Tibial artery (tissue), 4 donors: ENCODE results near the gene TICAM2.

Experiments
- DNase-seq, 2 donors: peaks; one replicate each; pipeline ENCODE4 v3.0.0-alpha.2; 2019
- H3K27ac ChIP-seq, 2 donors: fragments of 200-600 bp; sonication (generic) in 1 of 2; 1 replicate in 1 of 2; 2 replicates in 1 of 2; pipeline ENCODE4 v1.5.1; 2018 to 2019; ENCODE audit warnings: mild to moderate bottlenecking in 1 of 2
- H3K27me3 ChIP-seq, 2 donors: fragments of 200-600 bp; sonication (generic) in 1 of 2; one replicate each; pipeline versions ENCODE4 v1.5.1 to v1.6.0; 2016 to 2019
- H3K36me3 ChIP-seq, 3 donors: fragments of 200-600 bp; sonication (generic) in 2 of 3; one replicate each; pipeline ENCODE4 v1.5.1; 2016 to 2019; ENCODE audit warnings: mild to moderate bottlenecking in 2 of 3
- H3K4me1 ChIP-seq, 4 donors: fragments of 200-600 bp; sonication (generic) in 2 of 4; 1 replicate in 3 of 4; 2 replicates in 1 of 4; pipeline ENCODE4 v1.5.1; 2016 to 2019
- H3K4me3 ChIP-seq, 2 donors: fragments of 200-600 bp; sonication (generic) in 1 of 2; 1 replicate in 1 of 2; 2 replicates in 1 of 2; pipeline ENCODE4 v1.5.1; 2018 to 2019; ENCODE audit warnings: mild to moderate bottlenecking in 2 of 2
- H3K9me3 ChIP-seq, 3 donors: fragments of 200-600 bp; sonication (generic) in 1 of 3; one replicate each; pipeline ENCODE4 v1.5.1; 2016 to 2019
- CTCF ChIP-seq, 2 experiments: fragments of 200-600 bp in 1 of 2; fragments of 450-650 bp in 1 of 2; IDR thresholded peaks; one replicate each; pipeline ENCODE4 v1.5.1; 2017 to 2019; ENCODE audit warnings: antibody characterized with exemption in 2 of 2, mild to moderate bottlenecking in 1 of 2, moderate library complexity in 1 of 2
- intact Hi-C: fragments of 100-400 bp; cut with DNase I; formaldehyde crosslinking; loops from one replicate; pipeline ENCODE4 v1.15.0; 2023; ENCODE audit warnings: low total_unique reads

TICAM2 gene

DNA sequence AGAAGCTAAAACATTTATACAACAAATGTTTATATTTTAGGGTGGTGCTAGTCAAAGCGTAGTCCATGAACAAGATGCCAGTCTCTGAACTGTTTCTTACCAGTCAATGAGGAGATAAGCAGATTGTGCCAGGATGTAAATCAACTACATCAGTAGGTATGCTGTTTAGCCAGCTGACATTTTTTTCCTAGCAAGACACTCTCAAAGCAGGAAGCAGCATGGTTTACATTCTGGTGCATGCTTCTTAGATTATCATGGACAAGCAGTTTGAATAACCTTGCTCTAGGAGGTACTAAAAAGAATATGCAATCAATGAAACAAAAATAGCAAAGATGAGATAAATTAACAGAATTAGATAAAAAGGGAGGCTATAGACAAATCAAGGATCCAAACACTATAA is 17.0 kb downstream of the TICAM2 start:
- DNase-seq = no peak
- Histone ChIP-seq H3K27ac (no peak overlapping the region), H3K27me3 (no peaks in the 10 kb centered on the region), H3K4me1 (no peaks in the 10 kb centered on the region), H3K9me3 (no peaks in the 10 kb centered on the region), H3K36me3 (peaks cover 0 to 4% (median 3%) of the 10 kb centered on the region in 3 donors), H3K4me3 (no peak overlapping the region)
- intact Hi-C loops = loop anchor here (5.0 kb wide), 1 partner anchor 278 kb away; no protein-coding TSS in a partner anchor
- no peak for TF ChIP-seq CTCF (IDR thresholded peaks at IDR 0.05)

GRCh38 chr5:115584501-115584900 is 17.8 kb downstream of the TICAM2 start:
- no peak overlapping the region for H3K4me3 ChIP-seq
- no peak overlapping the region for H3K27ac ChIP-seq
- no peaks in the 10 kb centered on the region for H3K27me3 ChIP-seq
- TF ChIP-seq CTCF (IDR thresholded peaks at IDR 0.05) = no peak
- peaks cover 0 to 4% (median 4%) of the 10 kb centered on the region in 3 donors for H3K36me3 ChIP-seq
- H3K4me1 ChIP-seq = no peaks in the 10 kb centered on the region
- no peaks in the 10 kb centered on the region for H3K9me3 ChIP-seq
- no peak for DNase-seq
- intact Hi-C loops = no loop called here

DNA sequence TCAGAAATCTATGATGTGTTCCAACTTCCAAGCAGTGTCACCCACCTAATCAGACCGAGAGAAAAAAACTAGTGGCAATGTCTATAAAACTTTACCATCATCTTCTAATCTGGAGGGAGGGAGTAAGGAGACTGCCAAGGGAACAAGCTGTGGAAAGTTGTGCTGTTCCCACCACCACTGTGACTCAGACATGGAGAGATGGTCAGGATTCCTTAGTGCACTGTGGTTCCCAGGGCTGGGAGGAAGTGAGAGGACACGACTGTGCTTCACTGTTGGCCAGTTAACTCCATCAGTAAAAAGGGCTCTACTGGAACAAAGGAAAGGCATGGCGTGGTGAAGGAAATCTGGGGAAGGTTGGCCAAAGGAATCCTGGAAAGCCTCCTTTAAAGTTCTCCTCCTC is 18.8 kb downstream of the TICAM2 start:
- no peak overlapping the region for H3K27ac ChIP-seq
- intact Hi-C loops = no loop called here

GRCh38 chr5:115580941-115581340 is 21.3 kb downstream of the TICAM2 start:
- H3K4me1 ChIP-seq = no peaks in the 10 kb centered on the region
- no peak overlapping the region for H3K4me3 ChIP-seq
- intact Hi-C loops = no loop called here
- H3K9me3 ChIP-seq = no peaks in the 10 kb centered on the region
- H3K27me3 ChIP-seq = no peaks in the 10 kb centered on the region
- no peak for DNase-seq
- no peak for TF ChIP-seq CTCF (IDR thresholded peaks at IDR 0.05)
- no peak overlapping the region for H3K27ac ChIP-seq
- peaks cover 0 to 4% (median 4%) of the 10 kb centered on the region in 3 donors for H3K36me3 ChIP-seq

More for the DNA sequence above, 18.8 kb downstream of the TICAM2 start:
- Histone ChIP-seq H3K36me3 (peaks cover 0 to 4% (median 4%) of the 10 kb centered on the region in 3 donors), H3K9me3 (no peaks in the 10 kb centered on the region), H3K4me1 (no peaks in the 10 kb centered on the region), H3K27me3 (no peaks in the 10 kb centered on the region), H3K4me3 (no peak overlapping the region)
- TF ChIP-seq CTCF (IDR thresholded peaks at IDR 0.05) = no peak
- DNase-seq = no peak

- intact Hi-C loops = no loop called here
- H3K27ac ChIP-seq = no peak overlapping the region
- H3K4me1 ChIP-seq = no peaks in the 10 kb centered on the region
- no peak for DNase-seq
- no peak for TF ChIP-seq CTCF (IDR thresholded peaks at IDR 0.05)
- H3K4me3 ChIP-seq = no peak overlapping the region
- no peaks in the 10 kb centered on the region for H3K27me3 ChIP-seq
- no peaks in the 10 kb centered on the region for H3K9me3 ChIP-seq
- H3K36me3 ChIP-seq = peaks cover 0 to 4% (median 4%) of the 10 kb centered on the region in 3 donors
Measured at GRCh38 chr5:115579747-115580173, 22.5 kb downstream of the TICAM2 start.

DNA sequence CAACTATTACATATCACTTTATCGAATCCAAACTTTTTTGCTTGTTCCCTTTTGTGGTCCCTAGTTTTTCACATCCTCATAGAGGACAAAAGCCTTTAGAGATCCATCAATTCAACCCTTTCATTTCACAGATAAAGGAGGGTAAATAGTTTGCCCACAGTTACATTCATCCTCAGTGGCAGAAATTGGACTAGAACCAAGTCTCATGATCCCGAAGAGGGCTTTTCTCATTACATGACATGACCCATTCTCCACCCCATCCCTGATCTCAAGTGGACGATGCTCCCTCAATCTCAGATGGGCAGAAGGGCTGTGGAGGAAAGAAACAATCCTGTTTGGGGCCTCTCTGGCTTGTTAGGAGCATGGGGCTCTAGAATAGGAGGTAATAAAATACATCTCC is 23.1 kb downstream of the TICAM2 start:
- no peaks in the 10 kb centered on the region for H3K27me3 ChIP-seq

More for the DNA sequence above, 23.1 kb downstream of the TICAM2 start:
- no peak for DNase-seq
- intact Hi-C loops = no loop called here
- H3K27ac ChIP-seq = no peak overlapping the region
- no peak for TF ChIP-seq CTCF (IDR thresholded peaks at IDR 0.05)
- peaks cover 0 to 4% (median 4%) of the 10 kb centered on the region in 3 donors for H3K36me3 ChIP-seq
- H3K9me3 ChIP-seq = no peaks in the 10 kb centered on the region
- H3K4me3 ChIP-seq = no peak overlapping the region
- no peaks in the 10 kb centered on the region for H3K4me1 ChIP-seq
